H7 (cell line): ENCODE measurements around the gene REEP1. TPM values are rescaled to one million over a fixed set of nuclear protein-coding genes. Genes with fewer than 3 reads are reported as not detected.

Source experiments
- DNase-seq: peaks from one replicate; pipeline ENCODE4 v3.0.0; 2012
- H3K27me3 ChIP-seq: 2 replicates; pipeline ENCODE4 v1.6.0; 2011; ENCODE audit warnings: mild to moderate bottlenecking, low read length; ENCODE audit not compliant: control insufficient read depth, insufficient read depth
- H3K36me3 ChIP-seq: replicated peaks from 2 replicates; pipeline ENCODE4 v1.5.1; 2011; ENCODE audit warnings: low read length; ENCODE audit not compliant: control insufficient read depth, insufficient read depth
- H3K4me3 ChIP-seq: 2 replicates; pipeline ENCODE4 v1.5.1; 2011; ENCODE audit warnings: low read depth, mild to moderate bottlenecking, control low read depth, low read length, moderate library complexity; ENCODE audit not compliant: insufficient read depth
- total RNA-seq: library from RNA; depleted of rRNA; stranded (reverse); fragments of >200 nt; shearing (Covaris generic); gene quantifications from 2 replicates; pipeline ENCODE4 v1.2.3, GENCODE V29; 2014; rRNA removed

REEP1 gene
- total RNA-seq, 1 experiment from 2014 or later, result 0.48 TPM

GRCh38 chr2:86194751-86195054 is 142.7 kb downstream of the REEP1 start:
- no peaks in the 10 kb centered on the region for H3K27me3 ChIP-seq
- DNase-seq, result no peak
- H3K36me3 ChIP-seq, result peaks cover 4% of the 10 kb centered on the region; the same call in 1 of the 2 replicates
- peak overlapping the region; percentile 100 for H3K4me3 ChIP-seq

GRCh38 chr2:86193901-86194567 is 143.4 kb downstream of the REEP1 start:
- Histone ChIP-seq H3K27me3 (no peaks in the 10 kb centered on the region), H3K4me3 (peak overlapping the region; percentile 100), H3K36me3 (peaks cover 4% of the 10 kb centered on the region; the same call in 1 of the 2 replicates)
- DNase-seq, result no peak

GRCh38 chr2:86189782-86190416 is 147.5 kb downstream of the REEP1 start:
- Histone ChIP-seq H3K36me3 (peaks cover 4% of the 10 kb centered on the region; the same call in 1 of the 2 replicates), H3K27me3 (no peaks in the 10 kb centered on the region), H3K4me3 (no peak overlapping the region)
- no peak for DNase-seq

GRCh38 chr2:86186431-86186830 is 151.0 kb downstream of the REEP1 start:
- H3K4me3 ChIP-seq, result no peak overlapping the region
- H3K27me3 ChIP-seq, result no peaks in the 10 kb centered on the region
- H3K36me3 ChIP-seq, result peaks cover 4% of the 10 kb centered on the region; the same call in 1 of the 2 replicates
- no peak for DNase-seq

GRCh38 chr2:86185517-86186212 is 151.8 kb downstream of the REEP1 start:
- no peaks in the 10 kb centered on the region for H3K27me3 ChIP-seq
- H3K4me3 ChIP-seq, result no peak overlapping the region
- peaks cover 5% of the 10 kb centered on the region; the same call in 1 of the 2 replicates for H3K36me3 ChIP-seq
- DNase-seq, result no peak

GRCh38 chr2:86176597-86176996 is 160.8 kb downstream of the REEP1 start:
- no peaks in the 10 kb centered on the region for H3K27me3 ChIP-seq
- H3K4me3 ChIP-seq, result no peak overlapping the region
- H3K36me3 ChIP-seq, result peaks cover 6% of the 10 kb centered on the region
- DNase-seq, result no peak

GRCh38 chr2:86175828-86176227 is 161.6 kb downstream of the REEP1 start:
- Histone ChIP-seq H3K27me3 (no peaks in the 10 kb centered on the region), H3K36me3 (peaks cover 5% of the 10 kb centered on the region), H3K4me3 (no peak overlapping the region)
- no peak for DNase-seq

GRCh38 chr2:86174445-86174844 is 163.0 kb downstream of the REEP1 start:
- Histone ChIP-seq H3K27me3 (no peaks in the 10 kb centered on the region), H3K4me3 (no peak overlapping the region), H3K36me3 (peaks cover 4% of the 10 kb centered on the region)
- no peak for DNase-seq

- DNase-seq, result no peak
- Histone ChIP-seq H3K4me3 (no peak overlapping the region), H3K27me3 (no peaks in the 10 kb centered on the region), H3K36me3 (peaks cover 6% of the 10 kb centered on the region)
These were observed 164.8 kb downstream of the REEP1 start for GRCh38 chr2:86172610-86173009.

GRCh38 chr2:86171295-86171694 is 166.1 kb downstream of the REEP1 start:
- Histone ChIP-seq H3K4me3 (no peak overlapping the region), H3K27me3 (no peaks in the 10 kb centered on the region), H3K36me3 (peaks cover 8% of the 10 kb centered on the region)
- DNase-seq, result no peak

- peaks cover 8% of the 10 kb centered on the region for H3K36me3 ChIP-seq
- no peaks in the 10 kb centered on the region for H3K27me3 ChIP-seq
- H3K4me3 ChIP-seq, result no peak overlapping the region
- DNase-seq, result no peak
These were observed 167.0 kb downstream of the REEP1 start for GRCh38 chr2:86170449-86170848.

Other genes with a start within 250 kb of the REEP1 start
- gene POLR1A, start 231.7 kb downstream of the REEP1 start, total RNA-seq, result 16.3 and 19.9 TPM in 2 replicates
- 163 and 283 TPM in 2 replicates for gene PTCD3, start 231.4 kb downstream of the REEP1 start, total RNA-seq
- 104 and 106 TPM in 2 replicates for gene IMMT, start 142.2 kb downstream of the REEP1 start, total RNA-seq
- 20.9 and 27.7 TPM in 2 replicates for gene MRPL35, start 138.2 kb downstream of the REEP1 start, total RNA-seq
- gene KDM3A, start 103.7 kb upstream of the REEP1 start, total RNA-seq, result 10.3 and 14.5 TPM in 2 replicates
- gene CHMP3, start 225.8 kb upstream of the REEP1 start, total RNA-seq, result 11.2 and 12.6 TPM in 2 replicates